Adrenal gland (tissue), 12 donors: ENCODE results near the gene ZNHIT3. TPM values are rescaled to one million over a fixed set of nuclear protein-coding genes. Genes with fewer than 3 reads are reported as not detected.
"Not testable (repeated sequence)": the region's sequence is repeated elsewhere in the genome, so short reads cannot be mapped to it uniquely, and the experiment has no call there.

ENCODE experiments used
- DNase-seq, 7 donors: peaks; one replicate each; pipeline ENCODE4 v3.0.0-alpha.2; 2019 to 2020
- H3K27ac ChIP-seq, 5 donors: fragments of 200-600 bp; sonication (generic) in 4 of 5; 1 replicate in 3 of 5; 2 replicates in 2 of 5; pipeline versions ENCODE4 v1.5.1 to v1.8.0; 2016 to 2020; ENCODE audit warnings: mild to moderate bottlenecking in 1 of 5
- H3K27me3 ChIP-seq: fragments of 200-600 bp; 2 replicates; pipeline ENCODE4 v1.8.0; 2021
- H3K36me3 ChIP-seq, 2 donors: fragments of 200-600 bp; replicated peaks in 1 of 2; 1 replicate in 1 of 2; 2 replicates in 1 of 2; pipeline versions ENCODE4 v1.5.1 to v1.8.0; 2018 to 2022
- H3K4me1 ChIP-seq, 2 donors: fragments of 200-600 bp; replicated peaks in 1 of 2; 1 replicate in 1 of 2; 2 replicates in 1 of 2; pipeline versions ENCODE4 v1.5.1 to v1.8.0; 2018 to 2021
- H3K4me3 ChIP-seq, 4 donors: fragments of 200-600 bp; sonication (generic) in 3 of 4; one replicate each; pipeline ENCODE4 v1.5.1; 2016 to 2018
- H3K9me3 ChIP-seq, 3 donors: fragments of 200-600 bp; sonication (generic) in 1 of 3; replicated peaks in 1 of 3; 1 replicate in 2 of 3; 2 replicates in 1 of 3; pipeline versions ENCODE4 v1.5.1 to v1.8.0; 2016 to 2021
- CTCF ChIP-seq, 6 experiments: fragments of 450-650 bp in 4 of 6; fragments of 200-600 bp in 2 of 6; sonication (generic) in 1 of 6; IDR thresholded peaks; 1 replicate in 5 of 6; 2 replicates in 1 of 6; pipeline versions ENCODE4 v1.5.1 to v1.8.0; 2016 to 2021; ENCODE audit warnings: antibody characterized with exemption in 6 of 6, mild to moderate bottlenecking in 2 of 6, moderate library complexity in 1 of 6
- POLR2A ChIP-seq, 2 donors: fragments of 450-650 bp; IDR thresholded peaks; one replicate each; pipeline ENCODE4 v1.6.1; 2017; ENCODE audit warnings: antibody characterized with exemption in 2 of 2, mild to moderate bottlenecking in 2 of 2, moderate library complexity in 1 of 2
- WGBS, 4 donors: extraction: QIAGEN DNeasy Blood & Tissue Kit in 2 of 4; methylation state at CpG; one replicate each; pipeline versions ENCODE4 v1.1.5 to v1.1.7; 2013 to 2017; 5-methylcytosine and 5-hydroxymethylcytosine counted together
- intact Hi-C, 2 donors: fragments of 100-400 bp; cut with DNase I; formaldehyde crosslinking; loops; one replicate each; pipeline versions ENCODE4 v1.14.1 to v1.15.0; 2022 to 2023
- polyA plus RNA-seq, 3 donors: library from polyadenylated mRNA; stranded (reverse); fragments of 200-250 nt in 2 of 3; fragments of 350-450 nt in 1 of 3; fragmentation: Illumina TruSeq in 1 of 3; extraction: RNeasy Lipid Tissue Mini Kit (QIAGEN cat#74804) in 1 of 3; gene quantifications; one replicate each; pipeline ENCODE4 v1.2.3, GENCODE V29; 2013 to 2014
- total RNA-seq, 9 donors: library from RNA; depleted of rRNA in 4 of 9; stranded (reverse); fragments of >200 nt in 4 of 9; fragments of 120-200 nt in 1 of 9; fragmentation: NEBNext Ultra II Directional in 1 of 9; extraction: Animal tissue kit (Norgen Biotek cat#: 25700) in 1 of 9; gene quantifications; one replicate each; pipeline versions ENCODE4 v1.1.0 to v1.2.4, GENCODE V29; 2013 to 2023
- donor health status: healthy with polysubstance abuse.
- donor health status: Bipolar disorder and iron deficiency.
- donor health status: DM: yes; HTN: yes; CAD: no.
- donor health status: DM: no; HTN: no; CAD: no.
- donor health status: DM: no; HTN: no; CAD: no.
- donor health status: DM: yes; HTN: yes; CAD: no.

ZNHIT3 gene
- total and polyA plus RNA-seq, 12 donors = 13.6 to 65.6 (median 36.2) TPM

- H3K4me1 ChIP-seq = no peaks in the 10 kb centered on the region
- no peaks in the 10 kb centered on the region for H3K9me3 ChIP-seq
- no peak for DNase-seq
- intact Hi-C loops = no loop called here
- peaks cover 0 to 14% of the 10 kb centered on the region in 2 donors for H3K36me3 ChIP-seq
- WGBS, 4 donors = 92 to 96% (median 95%) methylated on average over 6 of the region's 6 CpGs
- TF ChIP-seq CTCF (IDR thresholded peaks at IDR 0.05) = no peak
- no peak for TF ChIP-seq POLR2A (IDR thresholded peaks at IDR 0.05)
- H3K27ac ChIP-seq = no peak overlapping the region
- no peaks in the 10 kb centered on the region for H3K27me3 ChIP-seq
- no peak overlapping the region for H3K4me3 ChIP-seq
Measured at GRCh38 chr17:36507266-36507665, 20.8 kb downstream of the ZNHIT3 start.

GRCh38 chr17:36508439-36508838, 22.0 kb downstream of the ZNHIT3 start:
- H3K27ac ChIP-seq, H3K4me3 ChIP-seq, H3K9me3 ChIP-seq, DNase-seq, H3K4me1 ChIP-seq, H3K27me3 ChIP-seq, intact Hi-C loops: not testable (repeated sequence)
- WGBS, 4 donors = 83 to 95% (median 92%) methylated on average over 2 of the region's 2 CpGs
- H3K36me3 ChIP-seq = peaks cover 0 to 14% of the 10 kb centered on the region in 2 donors

- intact Hi-C loops = no loop called here
Measured at GRCh38 chr17:36509272-36509985, 22.9 kb downstream of the ZNHIT3 start.

GRCh38 chr17:36510636-36511035, 24.2 kb downstream of the ZNHIT3 start:
- intact Hi-C loops = no loop called here
- Histone ChIP-seq H3K36me3 (no peaks in the 10 kb centered on the region), H3K4me3 (no peak overlapping the region), H3K9me3 (no peaks in the 10 kb centered on the region), H3K4me1 (no peaks in the 10 kb centered on the region), H3K27ac (no peak overlapping the region), H3K27me3 (no peaks in the 10 kb centered on the region)
- no peak for DNase-seq
- whole genome bisulfite sequencing, 4 donors = 90 to 92% (median 90%) methylated on average over 12 to 14 of the region's 14 CpGs
- TF ChIP-seq CTCF (IDR thresholded peaks at IDR 0.05) = no peak
- TF ChIP-seq POLR2A (IDR thresholded peaks at IDR 0.05) = no peak

More at GRCh38 chr17:36509272-36509985, 22.9 kb downstream of the ZNHIT3 start:
- Histone ChIP-seq H3K4me3 (no peak overlapping the region), H3K36me3 (peaks cover 0 to 6% of the 10 kb centered on the region in 2 donors), H3K9me3 (no peaks in the 10 kb centered on the region), H3K27me3 (no peaks in the 10 kb centered on the region), H3K27ac (no peak overlapping the region), H3K4me1 (no peaks in the 10 kb centered on the region)
- WGBS, 4 donors = 91 to 96% (median 94%) methylated on average over 7 to 9 of the region's 9 CpGs
- DNase-seq = no peak
- TF ChIP-seq CTCF (IDR thresholded peaks at IDR 0.05) (no peak), POLR2A (IDR thresholded peaks at IDR 0.05) (no peak)

- intact Hi-C loops = no loop called here
- Histone ChIP-seq H3K4me3 (no peak overlapping the region), H3K36me3 (no peaks in the 10 kb centered on the region), H3K27me3 (no peaks in the 10 kb centered on the region), H3K9me3 (no peaks in the 10 kb centered on the region), H3K27ac (no peak overlapping the region), H3K4me1 (no peaks in the 10 kb centered on the region)
- DNase-seq = no peak
- WGBS, 4 donors = 89 to 96% (median 91%) methylated on average over 6 of the region's 6 CpGs
- no peak for TF ChIP-seq POLR2A (IDR thresholded peaks at IDR 0.05)
- TF ChIP-seq CTCF (IDR thresholded peaks at IDR 0.05) = no peak
Measured at GRCh38 chr17:36511216-36511615, 24.7 kb downstream of the ZNHIT3 start.
